Fibroblast of lung (primary cell): Measurements from ENCODE around the gene ZNF582. TPM values are rescaled to one million over a fixed set of nuclear protein-coding genes. Genes with fewer than 3 reads are reported as not detected.
A peak's percentile ranks its signal among the peaks of the same experiment; 100 is the strongest.

ENCODE experiments used
- DNase-seq, 2 donors: peaks; one replicate each; pipeline versions ENCODE4 v3.0.0 to v3.0.0-alpha.2; 2010; ENCODE audit warnings: low read depth in 2 of 2
- H2AFZ ChIP-seq: 2 replicates; pipeline ENCODE4 v1.5.1; 2012; ENCODE audit warnings: low read length, control low read depth, inconsistent platforms
- H3K27ac ChIP-seq: 2 replicates; pipeline ENCODE4 v1.5.1; 2011; ENCODE audit warnings: low read length, control low read depth; ENCODE audit not compliant: insufficient read depth
- H3K27me3 ChIP-seq: 2 replicates; pipeline ENCODE4 v1.5.1; 2011; ENCODE audit warnings: mild to moderate bottlenecking, low read length; ENCODE audit not compliant: control insufficient read depth, insufficient read depth
- H3K36me3 ChIP-seq: 2 replicates; pipeline ENCODE4 v1.5.1; 2011; ENCODE audit warnings: low read length; ENCODE audit not compliant: control insufficient read depth, insufficient read depth
- H3K4me1 ChIP-seq: 2 replicates; pipeline ENCODE4 v1.5.1; 2011; ENCODE audit warnings: low read length; ENCODE audit not compliant: control insufficient read depth, insufficient read depth; ENCODE audit errors: extremely low read depth
- H3K4me2 ChIP-seq: 2 replicates; pipeline ENCODE4 v1.5.1; 2011; ENCODE audit warnings: low read length, control low read depth; ENCODE audit not compliant: insufficient read depth; ENCODE audit errors: extremely low read depth
- H3K4me3 ChIP-seq, 4 experiments: fragments of 200-600 bp in 1 of 4; sonication (generic) in 1 of 4; replicated peaks in 1 of 4; 2 replicates each; pipeline ENCODE4 v1.5.1; 2011 to 2016; ENCODE audit warnings: low read length in 4 of 4, low read depth in 3 of 4, mild to moderate bottlenecking in 3 of 4, control low read depth in 2 of 4, inconsistent platforms in 1 of 4, mixed read lengths in 1 of 4; ENCODE audit not compliant: insufficient read depth in 1 of 4; ENCODE audit errors: control extremely low read depth in 1 of 4
- H3K79me2 ChIP-seq: 2 replicates; pipeline ENCODE4 v1.5.1; 2012; ENCODE audit warnings: mild to moderate bottlenecking, low read length, inconsistent platforms; ENCODE audit not compliant: control insufficient read depth, insufficient read depth
- H3K9ac ChIP-seq: 2 replicates; pipeline ENCODE4 v1.5.1; 2011; ENCODE audit warnings: mild to moderate bottlenecking, low read length, control low read depth; ENCODE audit not compliant: insufficient read depth
- H3K9me3 ChIP-seq: 2 replicates; pipeline ENCODE4 v1.5.1; 2012; ENCODE audit warnings: low read depth, low read length; ENCODE audit not compliant: control insufficient read depth, insufficient read depth
- H4K20me1 ChIP-seq: 2 replicates; pipeline ENCODE4 v1.5.1; 2011; ENCODE audit warnings: low read length; ENCODE audit not compliant: control insufficient read depth, insufficient read depth; ENCODE audit errors: extremely low read depth
- EZH2 ChIP-seq: IDR thresholded peaks from 2 replicates; pipeline ENCODE4 v1.5.1; 2012; ENCODE audit warnings: low read length, control low read depth, mild to moderate bottlenecking; ENCODE audit errors: missing control alignments
- polyA plus RNA-seq, 2 donors: library from polyadenylated mRNA; depleted of rRNA in 1 of 2; stranded (reverse) in 1 of 2; unstranded in 1 of 2; fragments of >200 nt; gene quantifications; 2 replicates each; pipeline ENCODE4 v1.2.1, GENCODE V29; 2011 to 2012; ENCODE audit warnings: missing spikeins in 1 of 2
- total RNA-seq: library from RNA; depleted of rRNA; stranded (reverse); fragments of >200 nt; gene quantifications from 2 replicates; pipeline ENCODE4 v1.2.1, GENCODE V29; 2014
- TF ChIP-seq, protein P1 (sequence below), 2 donors: IDR thresholded peaks in 1 of 2; conservative IDR thresholded peaks in 1 of 2; 1 replicate in 1 of 2; 2 replicates in 1 of 2; pipeline ENCODE4 v1.5.1; 2011 to 2012; ENCODE audit warnings: low read length in 2 of 2, control low read depth in 1 of 2, inconsistent platforms in 1 of 2, low read depth in 1 of 2, mild to moderate bottlenecking in 1 of 2

The ZNF582 gene
- total and polyA plus RNA-seq, 2 donors (not counting 1 experiment from before 2014, with no cell fraction given), result 2.9 to 4.8 TPM

DNA sequence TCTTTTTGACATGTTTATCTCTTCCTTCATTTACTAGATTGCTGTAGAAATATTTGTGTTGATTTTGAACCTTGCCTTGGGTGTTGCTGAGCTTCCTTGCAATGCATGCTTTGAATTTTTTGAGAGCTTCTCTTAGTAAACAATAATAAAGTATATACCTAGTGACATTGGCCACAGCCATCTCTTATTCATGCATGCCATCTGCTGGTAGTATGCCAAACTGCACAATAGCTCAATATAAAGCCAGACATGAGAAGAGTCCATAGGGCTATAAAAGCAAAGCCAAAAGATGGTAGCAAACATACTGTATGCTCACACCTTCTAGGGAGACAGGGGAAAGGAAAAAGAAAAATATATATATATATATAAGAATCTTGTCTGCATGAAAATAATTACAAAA is 59.8 kb downstream of the ZNF582 start:
- peak; percentile 29 to 62 for DNase-seq
- no peak overlapping the region for H3K4me2 ChIP-seq
- no peak overlapping the region for H2AFZ ChIP-seq
- no peak overlapping the region for H3K4me3 ChIP-seq
- no peak overlapping the region for H3K27ac ChIP-seq
- no peaks in the 10 kb centered on the region for H3K79me2 ChIP-seq
- no peaks in the 10 kb centered on the region for H3K27me3 ChIP-seq
- no peaks in the 10 kb centered on the region for H4K20me1 ChIP-seq
- H3K4me1 ChIP-seq, result no peaks in the 10 kb centered on the region
- no peak for TF ChIP-seq EZH2
- TF ChIP-seq, protein P1, sequence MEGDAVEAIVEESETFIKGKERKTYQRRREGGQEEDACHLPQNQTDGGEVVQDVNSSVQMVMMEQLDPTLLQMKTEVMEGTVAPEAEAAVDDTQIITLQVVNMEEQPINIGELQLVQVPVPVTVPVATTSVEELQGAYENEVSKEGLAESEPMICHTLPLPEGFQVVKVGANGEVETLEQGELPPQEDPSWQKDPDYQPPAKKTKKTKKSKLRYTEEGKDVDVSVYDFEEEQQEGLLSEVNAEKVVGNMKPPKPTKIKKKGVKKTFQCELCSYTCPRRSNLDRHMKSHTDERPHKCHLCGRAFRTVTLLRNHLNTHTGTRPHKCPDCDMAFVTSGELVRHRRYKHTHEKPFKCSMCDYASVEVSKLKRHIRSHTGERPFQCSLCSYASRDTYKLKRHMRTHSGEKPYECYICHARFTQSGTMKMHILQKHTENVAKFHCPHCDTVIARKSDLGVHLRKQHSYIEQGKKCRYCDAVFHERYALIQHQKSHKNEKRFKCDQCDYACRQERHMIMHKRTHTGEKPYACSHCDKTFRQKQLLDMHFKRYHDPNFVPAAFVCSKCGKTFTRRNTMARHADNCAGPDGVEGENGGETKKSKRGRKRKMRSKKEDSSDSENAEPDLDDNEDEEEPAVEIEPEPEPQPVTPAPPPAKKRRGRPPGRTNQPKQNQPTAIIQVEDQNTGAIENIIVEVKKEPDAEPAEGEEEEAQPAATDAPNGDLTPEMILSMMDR (conservative IDR thresholded peaks at IDR 0.05 in 1 of 2, IDR thresholded peaks at IDR 0.05 in 1 of 2; ENCODE audit: low read depth in 1 of 2, low read length in 2 of 2), result peak; percentile 70 to 75
- no peaks in the 10 kb centered on the region for H3K36me3 ChIP-seq
- H3K9ac ChIP-seq, result no peak overlapping the region
- no peaks in the 10 kb centered on the region for H3K9me3 ChIP-seq

Other genes starting within 250 kb of the ZNF582 start
- gene GALP, start 217.5 kb downstream of the ZNF582 start, total RNA-seq, result not detected in 2 replicates
- gene GALP, start 217.5 kb downstream of the ZNF582 start, polyA plus RNA-seq, result not detected in 2 replicates
- gene ZSCAN5B, start 195.8 kb downstream of the ZNF582 start, total RNA-seq, result not detected in 2 replicates
- gene ZSCAN5B, start 195.8 kb downstream of the ZNF582 start, polyA plus RNA-seq, result not detected in 2 replicates
- gene ZSCAN5C, start 191.3 kb downstream of the ZNF582 start, total RNA-seq, result not detected in 2 replicates
- not detected in 2 replicates for gene ZSCAN5C, start 191.3 kb downstream of the ZNF582 start, polyA plus RNA-seq
- gene EDDM13, start 120.8 kb downstream of the ZNF582 start, total RNA-seq, result not detected in 2 replicates
- gene EDDM13, start 120.8 kb downstream of the ZNF582 start, polyA plus RNA-seq, result not detected in 2 replicates
- gene ZSCAN5A, start 78.7 kb downstream of the ZNF582 start, total RNA-seq, result 5.9 and 6.3 TPM in 2 replicates
- 5.3 and 5.5 TPM in 2 replicates for gene ZSCAN5A, start 78.7 kb downstream of the ZNF582 start, polyA plus RNA-seq
- 5.4 TPM in 2 replicates for gene ZNF583, start 10.8 kb upstream of the ZNF582 start, total RNA-seq
- 4.3 and 5.0 TPM in 2 replicates for gene ZNF583, start 10.8 kb upstream of the ZNF582 start, polyA plus RNA-seq
- 6.4 and 6.6 TPM in 2 replicates for gene ZNF667, start 83.8 kb upstream of the ZNF582 start, total RNA-seq
- gene ZNF667, start 83.8 kb upstream of the ZNF582 start, polyA plus RNA-seq, result 1.3 and 2.0 TPM in 2 replicates
- 4.4 and 9.2 TPM in 2 replicates for gene ZNF471, start 114.3 kb upstream of the ZNF582 start, total RNA-seq
- gene ZNF471, start 114.3 kb upstream of the ZNF582 start, polyA plus RNA-seq, result 1.7 and 2.4 TPM in 2 replicates
- gene ZFP28, start 145.4 kb upstream of the ZNF582 start, total RNA-seq, result 8.0 and 14.9 TPM in 2 replicates
- 6.1 and 7.5 TPM in 2 replicates for gene ZFP28, start 145.4 kb upstream of the ZNF582 start, polyA plus RNA-seq
- 6.9 and 7.3 TPM in 2 replicates for gene ZNF470, start 173.9 kb upstream of the ZNF582 start, total RNA-seq
- gene ZNF470, start 173.9 kb upstream of the ZNF582 start, polyA plus RNA-seq, result 2.0 and 3.0 TPM in 2 replicates
- gene ZNF71, start 201.8 kb upstream of the ZNF582 start, total RNA-seq, result 7.7 and 9.2 TPM in 2 replicates
- 4.3 and 4.5 TPM in 2 replicates for gene ZNF71, start 201.8 kb upstream of the ZNF582 start, polyA plus RNA-seq
- gene SMIM17, start 249.6 kb upstream of the ZNF582 start, total RNA-seq, result under 0.01 and 0.33 TPM in 2 replicates
- 0.09 and 0.43 TPM in 2 replicates for gene SMIM17, start 249.6 kb upstream of the ZNF582 start, polyA plus RNA-seq